Activated CD4-positive, alpha-beta T cell treated with anti-CD3 and anti-CD28 coated beads, Interleukin-2, amount 50 U/mL, for 24 hours (primary cell): ENCODE data around the gene HOXB5.
A peak's percentile ranks its signal among the peaks of the same experiment; 100 is the strongest.

ENCODE experiments used
- DNase-seq, 2 donors: peaks; one replicate each; pipeline ENCODE4 v3.0.0-alpha.2; 2020; ENCODE audit warnings: low read depth in 1 of 2, low spot score in 1 of 2

The HOXB5 gene

DNA sequence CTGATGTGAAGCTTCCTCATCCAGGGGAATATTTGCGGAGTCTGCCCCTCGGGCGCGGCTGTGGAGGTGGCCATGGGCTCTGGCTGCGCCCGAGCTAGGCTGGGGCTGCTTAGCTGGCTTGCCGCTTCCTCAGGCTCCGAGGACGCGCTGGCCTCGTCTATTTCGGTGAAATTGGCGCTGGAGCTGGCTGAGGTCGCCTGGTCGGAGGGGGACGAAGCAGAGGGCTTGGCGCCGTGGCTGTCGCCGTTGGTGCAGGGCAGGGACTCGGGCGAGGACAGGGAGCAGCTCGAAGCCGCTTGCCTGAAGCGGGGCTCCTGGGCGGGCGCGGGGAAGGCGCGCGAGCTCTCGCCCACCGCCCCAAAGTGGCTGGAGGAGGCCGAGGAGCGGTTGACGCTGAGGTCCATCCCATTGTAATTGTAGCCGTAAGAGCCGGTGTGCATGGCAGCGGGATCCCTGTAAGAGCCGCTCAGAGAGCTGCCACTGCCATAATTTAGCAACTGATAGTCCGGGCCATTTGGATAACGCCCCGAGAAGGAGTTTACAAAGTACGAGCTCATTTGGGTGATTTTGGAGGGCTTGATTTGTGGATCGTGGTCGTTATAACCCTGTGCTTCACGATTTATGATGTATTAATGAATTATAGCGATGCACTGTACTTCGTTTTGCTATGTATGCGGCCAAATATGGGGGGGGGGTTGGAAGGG lies at the start of gene HOXB5:
Gene HOXB5, minus strand, starts transcription at position 654 of the 704 bp plus-strand sequence. Its CDS starts 97 bp downstream, at position 557.
- no peak for DNase-seq

DNA sequence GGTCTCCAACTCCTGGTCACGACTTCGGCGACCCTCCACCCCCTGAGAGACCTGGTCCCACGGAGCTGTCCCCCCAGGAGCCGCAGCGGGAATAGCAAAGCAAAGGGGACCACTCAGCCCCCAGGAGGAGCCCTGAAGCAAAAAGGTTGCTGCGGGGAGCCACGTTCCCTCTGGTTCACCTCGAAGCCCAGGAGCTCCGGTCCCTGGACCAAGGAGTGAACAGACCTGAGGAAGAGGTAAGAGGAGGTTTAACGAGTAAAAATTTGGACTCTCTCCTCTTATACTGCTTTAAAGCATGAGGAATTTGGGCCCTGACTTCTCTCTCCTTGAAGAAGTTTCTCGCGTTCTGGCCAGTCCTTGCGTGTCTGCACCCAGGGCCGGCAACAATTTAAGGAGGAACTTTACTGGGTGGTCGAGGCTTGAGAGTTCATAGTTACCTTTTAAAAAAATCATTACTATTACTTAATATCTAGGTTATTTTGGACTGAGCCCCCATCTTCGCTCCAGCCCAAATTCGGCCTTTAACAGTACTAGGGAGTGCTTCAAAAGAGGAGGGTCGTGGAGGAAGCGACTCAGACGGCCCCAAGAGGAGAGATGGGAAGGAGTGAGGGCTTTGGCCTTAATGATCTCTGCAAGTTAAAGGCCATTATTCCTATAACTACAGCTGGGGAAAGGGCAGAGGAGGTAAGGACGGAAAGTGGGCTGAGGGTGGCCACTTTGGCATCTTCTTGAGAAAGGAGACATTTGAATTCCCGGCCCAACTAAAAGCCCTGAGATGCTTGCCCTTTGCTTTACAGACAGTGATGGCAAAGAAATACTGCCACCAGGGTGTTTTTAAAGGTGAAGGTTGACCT lies 49.5 kb upstream of the HOXB5 start:
- no peak for DNase-seq

DNA sequence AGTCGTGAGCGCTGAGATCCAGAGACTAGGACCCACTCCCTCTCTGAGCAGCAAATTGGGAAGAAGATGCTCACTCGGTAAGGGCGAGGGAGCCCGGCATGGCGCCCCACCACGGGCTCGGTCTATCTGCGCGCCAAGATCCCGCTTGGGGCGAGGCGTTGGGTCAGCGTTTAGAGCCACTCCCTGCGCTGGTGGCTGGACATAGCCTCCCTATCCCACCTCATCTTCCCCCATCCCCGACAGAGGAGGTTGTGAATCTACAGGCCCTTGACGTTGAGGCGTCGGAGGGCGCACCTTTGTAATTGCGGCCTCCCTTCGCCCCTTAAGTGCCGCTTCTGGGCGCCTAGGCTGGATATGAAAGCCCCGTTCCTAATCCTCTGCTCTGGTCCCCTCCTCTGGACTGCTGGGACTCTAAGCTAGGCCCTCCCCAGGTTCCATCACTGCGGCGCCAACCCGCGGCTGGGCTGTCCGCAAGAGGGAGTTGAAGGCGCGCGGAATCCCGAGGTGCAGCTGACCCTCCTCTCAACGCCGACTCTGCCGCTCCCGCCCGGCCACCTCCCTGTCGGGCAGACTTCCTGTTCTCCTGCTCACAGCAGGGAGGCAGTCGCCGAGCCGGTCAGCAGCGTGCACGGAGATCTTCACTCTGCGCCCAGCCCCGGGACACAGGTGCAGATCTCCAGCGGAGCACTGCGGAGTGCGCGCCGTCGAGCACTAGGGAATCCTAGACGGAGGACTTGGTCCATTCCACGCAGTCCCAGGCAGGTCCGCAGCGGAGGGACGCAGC lies 48.7 kb upstream of the HOXB5 start:
- no peak for DNase-seq

DNA sequence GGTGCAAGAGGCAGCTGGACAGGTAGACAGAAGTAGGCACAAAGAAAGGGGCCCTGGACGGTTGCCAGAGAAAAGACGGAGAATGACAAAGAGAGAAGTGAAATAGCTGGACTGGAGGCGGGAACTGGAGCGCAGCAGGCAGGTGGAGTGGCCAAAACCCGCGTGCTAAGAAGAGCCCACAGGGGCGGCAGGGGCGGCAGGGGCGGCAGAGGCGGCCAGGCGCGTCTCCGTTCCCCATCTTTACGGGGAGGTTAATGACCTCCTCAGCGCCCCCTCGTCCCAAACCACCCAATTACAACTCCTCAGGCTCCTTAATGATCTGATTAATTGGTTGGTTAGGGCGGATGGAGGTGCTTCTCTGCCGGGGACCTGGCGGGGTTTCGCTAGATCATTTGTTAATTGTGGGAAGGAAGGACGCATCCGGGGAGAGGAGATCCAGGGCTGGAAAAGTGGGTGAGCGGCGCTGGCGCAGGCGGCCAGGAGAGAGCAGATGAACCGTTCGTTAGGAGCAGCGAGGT lies 48.0 kb upstream of the HOXB5 start:
- no peak for DNase-seq

DNA sequence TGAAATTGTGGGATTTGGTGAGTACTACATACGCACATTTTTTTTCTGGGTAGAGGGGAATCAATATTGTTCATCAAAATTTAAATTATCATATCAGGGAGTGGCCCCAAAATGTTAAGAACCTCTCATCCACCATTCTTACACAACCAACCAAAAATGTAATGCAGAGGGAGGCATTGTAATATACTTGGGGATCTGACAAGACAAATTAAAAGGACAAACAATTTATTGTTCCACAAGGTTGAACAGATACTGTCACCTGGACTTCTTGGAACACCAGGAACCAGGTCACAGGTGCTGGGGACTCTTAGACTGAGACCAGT lies 47.2 kb upstream of the HOXB5 start:
- DNase-seq, result no peak

DNA sequence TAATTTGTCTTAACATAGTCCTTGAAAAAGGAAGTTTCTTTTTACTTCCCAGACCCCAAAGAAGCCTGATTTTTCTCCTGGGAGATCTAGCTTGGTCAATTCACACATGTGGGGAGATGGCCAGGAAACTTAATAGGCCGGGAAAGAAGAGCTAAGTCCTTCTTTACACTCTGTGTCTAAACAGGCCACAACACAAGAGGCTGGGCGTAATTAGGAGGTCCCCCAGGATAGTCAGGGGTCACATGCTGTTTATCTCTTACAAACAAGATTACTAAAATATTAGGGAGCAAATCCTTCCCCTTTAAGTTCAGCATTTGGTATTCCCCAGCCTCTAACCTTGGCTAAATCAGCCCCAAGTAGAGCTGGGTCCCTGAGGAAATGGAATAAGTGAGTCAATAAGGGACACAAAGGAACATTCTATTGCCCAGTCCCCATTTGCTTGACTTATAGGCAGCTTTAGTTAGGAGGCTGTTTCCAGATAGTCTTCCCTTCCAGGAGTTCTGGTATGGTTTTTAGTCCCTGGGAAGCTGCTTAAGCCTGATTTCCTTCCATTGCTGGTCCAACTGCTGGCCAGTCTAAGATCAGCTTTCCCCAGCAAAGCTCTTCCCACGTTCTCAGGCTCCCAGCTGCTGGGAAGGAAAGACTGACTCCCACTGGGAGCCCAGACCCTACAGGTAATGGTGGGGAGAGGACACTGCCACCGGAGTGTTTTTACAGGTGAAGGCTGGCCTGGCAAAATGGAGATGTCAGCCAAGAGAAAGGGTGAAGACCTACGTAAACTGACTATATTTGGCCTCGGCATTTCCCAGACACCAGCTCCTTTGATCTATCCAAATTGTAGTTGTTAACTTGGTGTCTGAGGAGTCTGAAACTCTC lies 46.6 kb upstream of the HOXB5 start:
- DNase-seq, result no peak

DNA sequence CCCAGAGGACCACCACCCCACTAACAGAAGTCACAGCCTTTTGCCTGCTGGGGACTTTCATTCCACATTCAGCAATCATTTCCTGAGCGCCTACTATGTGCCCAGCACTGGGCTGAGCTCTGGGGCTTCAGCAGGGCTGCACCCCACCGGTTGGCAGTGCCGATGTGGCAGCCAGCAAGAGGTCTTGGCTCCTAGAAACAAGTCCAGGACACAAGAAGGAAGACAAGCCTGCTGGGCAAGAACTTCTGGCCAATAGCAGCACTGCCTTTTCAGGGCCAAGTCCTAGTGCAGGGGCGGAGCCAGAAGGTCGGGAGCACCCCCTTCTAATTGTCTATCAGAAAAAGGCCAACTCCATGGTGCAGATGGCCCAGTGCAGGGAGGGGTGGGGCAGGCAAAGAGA lies 45.6 kb upstream of the HOXB5 start:
- no peak for DNase-seq

DNA sequence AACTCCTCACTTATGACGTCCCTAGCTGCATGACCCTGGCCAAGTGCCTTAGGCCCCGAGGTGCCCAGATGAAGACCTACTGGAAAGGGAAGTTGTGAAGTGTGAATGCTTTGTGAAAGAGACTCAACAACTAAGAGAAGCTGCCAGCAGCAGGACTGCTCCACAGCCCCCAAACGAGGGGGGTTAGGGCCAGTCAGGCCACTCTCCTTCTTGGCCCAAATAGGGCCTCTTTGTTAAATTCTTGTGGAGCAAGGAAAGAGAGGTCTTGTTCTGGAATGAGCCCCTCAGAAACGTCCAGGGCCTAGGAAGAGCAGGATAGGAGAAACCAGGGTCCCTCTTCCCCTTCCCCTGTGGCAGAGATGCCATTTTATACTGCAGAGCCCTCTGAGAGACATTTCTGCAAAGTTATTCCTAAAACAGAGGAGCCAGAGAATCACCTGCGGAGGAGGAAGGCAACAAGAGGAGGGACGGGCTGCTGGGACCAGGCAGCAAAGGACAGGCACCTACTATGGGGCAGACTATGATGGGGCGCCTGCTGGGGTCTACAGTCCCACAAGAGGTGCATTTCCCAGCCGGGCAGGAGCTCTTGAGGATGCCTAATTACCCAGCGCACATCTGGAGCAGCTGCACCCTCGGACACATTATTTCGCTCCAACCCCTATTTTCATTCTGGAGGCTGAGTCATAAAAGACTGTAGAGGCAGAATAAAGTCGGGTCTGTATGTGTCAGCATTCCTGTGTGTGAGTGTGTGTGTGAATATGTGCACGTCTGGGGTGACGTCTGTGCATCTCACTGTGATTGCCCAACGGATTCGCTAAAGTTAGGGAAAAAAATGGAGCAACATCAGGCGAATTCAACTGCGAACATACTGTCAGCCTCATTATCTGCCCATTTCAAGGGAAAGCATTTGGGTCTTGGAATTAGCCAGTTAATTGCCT lies 44.0 kb upstream of the HOXB5 start:
- DNase-seq, result no peak

DNA sequence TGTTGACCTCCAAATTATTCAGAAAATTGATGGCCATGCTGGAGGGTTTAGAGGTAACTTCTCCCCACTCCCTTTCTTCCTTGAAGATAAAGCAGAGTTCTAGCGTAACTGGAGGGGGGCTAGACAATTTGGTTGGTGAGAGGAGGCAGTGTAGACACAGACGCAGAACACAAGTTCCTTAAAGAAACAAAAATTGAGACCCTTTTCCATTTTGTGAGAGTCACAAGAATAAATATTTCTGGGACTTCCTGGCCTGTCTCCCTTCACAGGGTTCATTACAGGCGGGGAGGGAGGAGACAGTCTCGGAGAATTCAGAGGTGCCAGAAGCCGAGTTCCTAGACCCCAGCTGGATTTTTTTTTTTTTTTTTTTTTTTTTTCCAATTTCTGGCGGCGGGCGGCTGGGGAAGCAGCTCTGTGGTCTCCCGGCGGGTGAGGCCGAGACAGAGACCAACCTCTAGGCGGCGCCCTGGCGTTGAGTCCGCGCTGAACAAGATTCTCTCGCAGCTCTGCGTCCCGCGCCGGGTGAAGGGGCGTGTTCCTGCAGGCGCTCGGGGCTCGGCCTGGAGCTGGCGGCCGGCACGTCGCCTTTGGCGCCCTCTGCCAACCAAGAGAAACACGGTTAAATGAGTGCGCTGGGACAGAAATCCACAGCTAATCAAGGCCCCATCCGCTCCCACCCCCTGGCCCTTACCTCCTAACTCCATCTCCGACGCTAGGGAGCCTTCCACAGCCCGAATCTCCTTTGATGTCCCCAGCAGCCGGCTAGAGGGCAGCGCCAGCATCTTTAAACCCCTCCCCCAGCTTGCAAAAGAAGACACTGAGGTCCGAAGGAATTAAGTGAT lies 42.8 kb upstream of the HOXB5 start:
- DNase-seq, result peak; percentile 47 to 54

DNA sequence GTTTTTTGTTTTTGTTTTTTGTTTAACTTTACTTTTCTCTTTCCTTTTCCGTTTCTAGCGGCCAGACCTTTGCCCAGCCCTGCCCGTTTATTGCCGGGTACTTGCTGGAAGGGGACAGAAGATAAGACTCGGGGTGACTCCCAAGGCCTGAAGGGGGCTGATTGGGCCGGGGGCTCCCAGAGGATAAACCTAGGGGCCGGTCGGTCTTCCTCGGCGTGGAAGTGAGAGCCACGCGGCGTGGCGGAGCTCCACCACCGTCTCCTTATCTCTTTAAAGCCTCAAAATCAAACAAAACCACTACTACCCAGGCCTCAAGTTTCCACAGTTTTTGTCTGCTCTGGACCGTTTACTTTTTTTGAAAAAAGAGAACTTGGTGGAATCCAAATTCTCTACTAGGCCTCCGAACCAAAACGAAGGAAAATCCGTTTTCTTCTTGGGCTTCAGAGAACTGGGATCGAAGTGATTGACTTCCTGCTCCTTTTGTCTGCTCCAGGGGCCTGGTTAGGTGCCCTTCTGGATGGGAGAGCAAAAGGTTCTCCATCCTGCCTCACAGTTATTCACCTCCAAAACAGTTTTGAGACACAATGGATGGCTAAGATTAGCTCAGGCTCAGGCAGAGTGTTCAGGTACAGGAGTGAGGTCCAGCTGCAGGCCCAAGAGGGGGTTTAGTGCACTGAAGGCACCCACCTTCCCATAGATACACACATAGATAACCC lies 41.1 kb upstream of the HOXB5 start:
- DNase-seq, result no peak

DNA sequence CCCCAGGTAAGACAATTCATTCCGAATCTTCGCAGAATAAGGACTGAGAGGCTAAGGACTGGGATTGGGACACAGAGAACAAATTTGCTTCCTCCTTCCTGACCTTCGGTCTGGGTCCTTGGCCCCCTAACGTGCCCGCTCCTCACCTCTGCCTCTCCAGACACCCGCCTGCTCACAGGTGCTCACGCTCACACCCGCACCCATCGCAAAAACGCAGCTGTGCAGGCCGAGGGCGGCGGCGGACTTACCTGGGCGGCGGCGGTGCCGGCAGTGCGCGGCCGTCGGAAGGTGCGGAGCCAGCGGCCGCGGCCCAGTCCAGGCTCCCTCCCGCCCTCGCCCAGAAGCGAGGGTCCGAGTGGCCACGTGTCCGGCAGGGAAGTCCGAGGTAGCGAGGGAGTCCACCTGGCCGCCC lies 39.7 kb upstream of the HOXB5 start:
- DNase-seq, result no peak

DNA sequence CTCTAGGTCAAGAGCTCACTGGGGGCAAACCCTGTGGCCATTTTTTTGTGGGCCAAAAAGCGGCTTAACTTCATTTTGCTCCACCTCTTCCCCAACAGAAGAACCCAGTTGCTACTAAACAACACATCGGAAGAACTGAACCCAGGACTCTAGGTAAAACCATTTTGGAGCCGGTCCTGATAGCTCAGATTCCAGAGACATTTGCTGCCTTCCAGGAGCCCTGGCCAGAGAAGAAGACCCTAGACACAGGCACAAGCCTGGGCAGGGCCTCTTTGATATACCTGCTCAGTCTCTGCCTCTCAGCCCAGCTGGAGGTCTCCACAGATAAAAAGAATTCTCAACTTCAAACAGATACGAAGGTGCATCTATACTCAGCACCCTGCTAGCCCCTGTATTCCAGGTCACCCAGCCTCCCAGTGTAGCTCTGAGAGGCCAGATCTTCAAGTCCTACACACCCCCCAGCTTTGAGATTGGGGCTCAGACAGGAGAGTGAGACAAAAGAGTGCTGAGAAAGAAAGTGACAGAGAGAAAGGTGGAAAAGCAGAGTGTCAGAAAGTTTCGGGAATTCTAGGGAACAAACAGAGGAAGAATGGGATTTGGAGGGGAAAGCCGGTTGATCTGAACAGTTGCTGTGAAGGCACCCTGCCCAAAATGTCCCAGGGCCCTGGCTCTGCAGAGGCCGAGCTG lies 39.1 kb upstream of the HOXB5 start:
- no peak for DNase-seq

DNA sequence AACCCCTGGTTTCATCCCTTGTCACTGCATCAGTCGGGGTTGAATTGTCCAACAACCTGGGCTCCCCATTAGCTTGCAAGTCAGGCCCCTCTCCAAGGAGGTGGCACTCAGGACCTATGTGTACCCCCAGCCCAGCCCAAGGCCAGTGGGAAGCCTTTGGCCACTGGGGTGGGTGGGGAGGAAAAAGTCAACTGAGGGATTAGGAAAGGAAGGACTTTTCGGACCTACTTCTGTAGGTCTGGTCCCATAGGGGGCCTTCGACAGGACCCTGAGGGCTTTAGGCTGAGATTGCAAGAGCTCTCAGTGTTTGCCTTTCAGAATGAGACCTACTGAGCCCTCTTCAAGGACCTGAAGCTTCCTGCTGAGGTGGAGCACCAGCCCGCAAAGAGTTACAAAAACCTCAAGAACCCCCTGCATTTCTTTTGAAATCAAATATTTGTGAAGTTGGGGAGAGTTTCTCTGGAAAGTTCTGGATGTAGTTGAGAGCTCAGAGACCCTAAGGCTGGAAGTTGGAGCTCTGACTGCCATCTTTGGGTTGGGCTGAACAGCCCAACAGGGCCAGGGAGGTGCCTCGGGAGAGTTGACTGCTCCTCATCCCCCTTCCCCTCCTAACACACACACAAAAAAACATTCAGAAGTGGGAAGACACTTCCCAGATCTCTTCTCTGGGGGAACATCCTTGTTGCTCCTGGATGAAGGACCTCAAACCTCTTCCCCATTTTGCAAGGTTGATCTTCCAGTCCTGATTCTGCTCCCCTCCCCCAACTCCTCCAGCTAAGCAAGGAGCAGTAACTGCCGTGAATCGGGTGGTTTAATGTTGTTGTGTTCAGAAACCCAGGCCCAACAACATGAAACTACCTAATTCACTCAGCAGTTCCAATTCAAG lies 38.4 kb upstream of the HOXB5 start:
- DNase-seq, result no peak

DNA sequence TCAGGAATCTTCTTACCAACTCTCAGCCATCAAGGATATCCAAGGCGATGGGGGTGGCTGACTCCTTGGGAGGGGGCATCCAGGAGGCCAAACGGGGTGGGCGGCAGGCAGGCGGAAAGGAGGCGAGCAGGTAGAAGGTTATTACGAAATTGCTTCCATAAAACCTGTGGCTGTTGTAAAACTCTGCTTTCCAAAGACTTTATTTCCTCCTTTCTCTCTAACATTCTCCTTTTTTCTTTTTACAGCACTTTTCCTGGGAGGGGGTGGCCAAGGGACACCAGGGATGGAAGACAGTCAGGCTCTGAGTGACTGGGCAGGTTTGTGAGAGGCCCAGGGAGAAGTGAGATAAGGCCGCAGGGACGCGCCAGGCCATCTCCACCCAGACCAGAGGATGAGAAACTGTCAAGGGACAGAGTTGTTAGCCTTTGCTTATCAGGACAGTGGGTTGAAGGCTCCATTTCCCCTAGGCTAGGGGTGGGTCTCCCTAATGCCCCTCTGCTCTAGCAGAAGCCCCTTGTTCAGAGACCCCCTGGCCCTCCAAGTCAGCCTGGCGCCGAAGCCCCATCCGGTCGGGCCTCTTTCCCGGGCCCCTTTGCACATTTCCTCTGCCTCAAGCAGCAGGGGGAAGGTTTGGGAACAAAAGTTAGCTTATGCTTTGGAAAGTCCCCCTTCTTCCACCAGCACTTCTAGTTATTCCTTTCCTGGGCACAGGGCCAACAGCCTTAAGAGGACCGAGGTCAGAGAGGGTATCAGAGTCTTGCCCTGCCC lies 37.5 kb upstream of the HOXB5 start:
- DNase-seq, result no peak

DNA sequence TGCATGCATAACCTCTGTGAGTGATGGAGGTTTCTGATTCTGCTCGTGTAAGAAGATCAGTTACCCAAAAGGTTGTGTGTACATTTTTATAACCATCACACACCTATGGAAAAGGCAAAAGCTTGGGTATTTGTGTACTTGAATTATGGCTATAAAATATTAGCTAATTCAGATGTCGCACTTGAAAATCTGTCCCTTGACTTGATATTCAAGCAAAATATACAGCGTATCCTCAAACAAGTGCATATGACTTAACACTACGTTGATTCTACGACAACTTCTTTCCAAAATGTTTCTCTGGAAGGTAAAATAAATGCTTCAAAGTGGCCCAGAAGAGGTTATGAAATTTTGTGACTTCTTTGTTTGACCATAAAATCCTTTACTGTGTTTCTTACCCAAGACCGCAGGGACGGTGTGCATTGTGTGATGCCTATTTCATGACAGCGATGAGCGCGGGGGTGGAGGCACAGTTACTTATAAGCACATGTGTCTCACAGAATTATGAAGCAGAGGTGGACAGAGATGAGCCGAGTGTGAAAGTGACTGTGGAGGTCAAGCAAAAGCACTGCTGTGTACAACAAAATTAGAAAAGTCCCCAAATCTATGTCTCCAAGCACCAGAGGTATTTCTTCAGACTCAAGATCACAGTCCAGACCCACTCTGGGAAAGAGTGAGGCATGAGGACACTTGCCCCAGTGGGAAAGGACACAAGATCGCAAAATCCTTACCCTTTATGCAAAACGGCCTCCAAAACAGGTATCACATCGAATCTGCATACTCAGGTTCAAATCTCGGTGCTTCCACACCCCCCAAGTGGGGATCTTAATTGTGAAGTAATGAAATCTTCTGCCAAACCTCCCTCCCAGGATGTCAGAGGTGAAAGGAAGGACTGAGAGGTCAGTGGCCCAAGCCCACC lies 36.7 kb upstream of the HOXB5 start:
- no peak for DNase-seq
